ENCODE results near the gene USP24. TPM values are rescaled to one million over a fixed set of nuclear protein-coding genes. Genes with fewer than 3 reads are reported as not detected.
"Not testable (repeated sequence)": the region's sequence is repeated elsewhere in the genome, so short reads cannot be mapped to it uniquely, and the experiment has no call there.

Gene USP24
- total RNA-seq, 4 donors from 2014 or later: 14.9 to 66.1 (median 44.1) TPM

DNA sequence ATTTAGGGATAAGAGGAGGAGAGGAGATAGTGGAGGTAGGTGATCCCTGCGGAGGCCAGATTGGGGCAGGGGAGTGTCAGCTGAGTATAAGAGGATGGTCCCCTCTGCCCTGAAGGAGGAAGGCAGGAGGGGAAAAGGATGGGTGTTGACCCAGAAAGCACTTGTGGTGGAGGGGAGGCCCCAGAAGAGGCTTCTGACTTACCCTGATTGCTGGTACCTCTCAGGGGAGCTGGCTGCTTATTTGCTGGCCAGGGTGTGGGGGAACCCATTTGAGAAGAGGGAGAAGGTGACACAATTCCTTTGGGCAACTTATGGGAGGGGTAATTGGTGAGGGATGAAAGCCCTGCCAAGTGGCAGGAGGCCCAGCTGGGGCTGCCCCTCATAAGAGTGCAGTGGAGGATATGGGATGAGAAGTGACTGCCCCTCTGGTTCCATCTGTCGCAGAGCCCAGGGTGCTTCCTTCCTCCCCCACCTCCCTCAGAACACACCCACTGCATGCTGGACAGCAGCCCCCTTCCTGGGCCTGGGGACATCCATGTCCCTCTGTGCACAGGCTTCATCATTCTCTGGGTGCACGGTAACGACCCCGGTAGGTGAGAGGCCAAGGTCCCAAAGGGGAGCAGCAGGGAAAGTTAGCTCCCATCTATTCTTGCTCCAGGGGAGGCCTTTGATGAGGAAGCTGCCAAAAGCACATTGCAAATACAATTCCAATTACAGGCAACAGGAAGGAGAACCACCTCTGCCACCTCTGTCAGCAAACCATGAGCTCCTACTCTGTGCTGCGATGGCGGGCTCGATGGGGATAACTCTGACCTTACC lies 177.2 kb downstream of the USP24 start:
- no peak for DNase-seq
- Histone ChIP-seq H3K4me3 (no peak overlapping the region), H3K27ac (no peak overlapping the region), H3K4me1 (peaks cover 0 to 9% of the 10 kb centered on the region in 2 donors), H3K36me3 (no peaks in the 10 kb centered on the region), H3K9me3 (no peaks in the 10 kb centered on the region), H3K27me3 (peaks cover 0 to 20% of the 10 kb centered on the region in 2 donors)
- intact Hi-C loops (cut with DNase I; ENCODE audit: low total_unique reads): no loop called here
- TF ChIP-seq, protein P1, sequence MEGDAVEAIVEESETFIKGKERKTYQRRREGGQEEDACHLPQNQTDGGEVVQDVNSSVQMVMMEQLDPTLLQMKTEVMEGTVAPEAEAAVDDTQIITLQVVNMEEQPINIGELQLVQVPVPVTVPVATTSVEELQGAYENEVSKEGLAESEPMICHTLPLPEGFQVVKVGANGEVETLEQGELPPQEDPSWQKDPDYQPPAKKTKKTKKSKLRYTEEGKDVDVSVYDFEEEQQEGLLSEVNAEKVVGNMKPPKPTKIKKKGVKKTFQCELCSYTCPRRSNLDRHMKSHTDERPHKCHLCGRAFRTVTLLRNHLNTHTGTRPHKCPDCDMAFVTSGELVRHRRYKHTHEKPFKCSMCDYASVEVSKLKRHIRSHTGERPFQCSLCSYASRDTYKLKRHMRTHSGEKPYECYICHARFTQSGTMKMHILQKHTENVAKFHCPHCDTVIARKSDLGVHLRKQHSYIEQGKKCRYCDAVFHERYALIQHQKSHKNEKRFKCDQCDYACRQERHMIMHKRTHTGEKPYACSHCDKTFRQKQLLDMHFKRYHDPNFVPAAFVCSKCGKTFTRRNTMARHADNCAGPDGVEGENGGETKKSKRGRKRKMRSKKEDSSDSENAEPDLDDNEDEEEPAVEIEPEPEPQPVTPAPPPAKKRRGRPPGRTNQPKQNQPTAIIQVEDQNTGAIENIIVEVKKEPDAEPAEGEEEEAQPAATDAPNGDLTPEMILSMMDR (IDR thresholded peaks at IDR 0.05): no peak
- TF ChIP-seq POLR2A (IDR thresholded peaks at IDR 0.05): no peak

DNA sequence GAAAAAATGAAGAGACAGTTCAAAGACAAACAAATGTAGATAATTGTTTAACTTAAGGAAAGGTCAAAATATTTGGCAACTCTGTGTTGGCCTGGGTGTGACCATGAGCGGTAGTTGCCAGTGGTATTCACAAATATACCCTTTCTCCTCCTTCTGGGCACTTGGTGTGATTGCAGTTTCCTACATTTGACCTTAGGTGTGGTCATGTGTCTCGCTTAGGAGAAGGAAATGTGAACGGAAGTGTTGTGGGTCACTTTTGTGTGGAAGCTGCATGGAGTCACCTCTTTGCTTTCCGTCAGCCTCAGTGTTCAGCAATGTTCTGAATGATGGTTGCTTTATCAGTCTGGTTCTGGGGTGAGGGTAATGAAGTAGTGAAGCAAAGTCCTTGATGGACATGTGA lies 179.3 kb downstream of the USP24 start:
- Histone ChIP-seq H3K27ac (no peak overlapping the region), H3K4me1 (peaks cover 0 to 9% of the 10 kb centered on the region in 2 donors), H3K27me3 (peaks cover 0 to 20% of the 10 kb centered on the region in 2 donors), H3K36me3 (no peaks in the 10 kb centered on the region), H3K9me3 (no peaks in the 10 kb centered on the region), H3K4me3 (no peak overlapping the region)
- TF ChIP-seq, protein P1 (IDR thresholded peaks at IDR 0.05): no peak
- no peak for TF ChIP-seq POLR2A (IDR thresholded peaks at IDR 0.05)
- intact Hi-C loops (cut with DNase I; ENCODE audit: low total_unique reads): no loop called here
- DNase-seq: no peak

DNA sequence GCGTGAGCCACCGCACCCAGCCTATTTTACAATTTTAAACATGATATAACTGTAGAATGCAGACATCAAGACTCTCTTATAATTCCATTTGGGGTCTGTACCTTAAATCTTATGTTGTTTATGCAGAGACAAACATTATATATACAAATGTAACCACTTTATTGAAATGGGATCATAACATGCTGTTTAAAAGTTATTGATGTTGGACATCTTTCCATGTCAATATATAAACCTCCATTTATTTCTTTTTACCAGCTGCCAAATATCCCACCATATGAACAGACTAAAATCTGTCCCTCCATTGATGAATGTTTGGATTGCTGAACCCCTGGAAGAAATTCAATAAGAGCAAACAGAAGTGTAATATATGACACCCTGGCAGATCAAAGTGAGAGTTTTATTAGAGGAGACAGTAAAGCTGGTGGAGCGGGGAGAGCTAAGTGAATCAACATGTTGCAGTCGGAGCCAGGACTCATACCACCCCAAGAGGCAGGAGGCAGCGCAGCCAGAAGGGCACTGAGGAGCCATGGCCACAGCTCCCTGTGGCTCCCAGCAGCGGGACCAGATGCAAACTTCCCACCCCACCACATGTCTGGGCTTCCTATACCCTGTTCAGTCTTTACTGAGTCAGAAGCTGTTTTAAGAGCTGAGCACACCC lies 180.6 kb downstream of the USP24 start:
- peaks cover 0 to 13% of the 10 kb centered on the region in 2 donors for H3K27me3 ChIP-seq
- no peak overlapping the region for H3K4me3 ChIP-seq
- DNase-seq: no peak
- TF ChIP-seq, protein P1 (IDR thresholded peaks at IDR 0.05): no peak
- TF ChIP-seq POLR2A (IDR thresholded peaks at IDR 0.05): no peak
- no peaks in the 10 kb centered on the region for H3K9me3 ChIP-seq
- intact Hi-C loops (cut with DNase I; ENCODE audit: low total_unique reads): no loop called here
- peaks cover 0 to 4% of the 10 kb centered on the region in 2 donors for H3K4me1 ChIP-seq
- no peak overlapping the region for H3K27ac ChIP-seq
- H3K36me3 ChIP-seq: no peaks in the 10 kb centered on the region

DNA sequence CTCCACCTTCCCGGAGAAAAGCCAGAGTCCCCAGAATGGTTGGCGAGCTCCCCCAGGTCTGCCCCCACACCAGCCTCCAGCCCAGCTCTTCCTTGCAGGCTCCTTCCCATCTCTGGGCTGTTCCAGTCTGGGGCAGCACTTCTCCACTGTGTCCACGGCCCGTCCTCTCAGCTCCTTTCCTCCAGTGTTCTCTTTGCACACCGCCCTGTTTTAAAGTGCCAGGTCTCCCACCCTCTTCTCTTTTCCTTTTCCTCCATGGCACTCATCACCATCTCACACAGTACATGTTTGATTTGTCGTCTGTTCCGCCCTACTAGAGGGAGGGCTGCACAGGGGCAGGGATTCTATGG lies 181.9 kb downstream of the USP24 start:
- Histone ChIP-seq H3K9me3 (no peaks in the 10 kb centered on the region), H3K36me3 (no peaks in the 10 kb centered on the region), H3K4me3 (no peak overlapping the region), H3K4me1 (no peaks in the 10 kb centered on the region), H3K27me3 (peaks cover 0 to 13% of the 10 kb centered on the region in 2 donors), H3K27ac (no peak overlapping the region)
- TF ChIP-seq, protein P1 (IDR thresholded peaks at IDR 0.05): no peak
- no peak for TF ChIP-seq POLR2A (IDR thresholded peaks at IDR 0.05)
- no peak for DNase-seq
- intact Hi-C loops (cut with DNase I; ENCODE audit: low total_unique reads): no loop called here

DNA sequence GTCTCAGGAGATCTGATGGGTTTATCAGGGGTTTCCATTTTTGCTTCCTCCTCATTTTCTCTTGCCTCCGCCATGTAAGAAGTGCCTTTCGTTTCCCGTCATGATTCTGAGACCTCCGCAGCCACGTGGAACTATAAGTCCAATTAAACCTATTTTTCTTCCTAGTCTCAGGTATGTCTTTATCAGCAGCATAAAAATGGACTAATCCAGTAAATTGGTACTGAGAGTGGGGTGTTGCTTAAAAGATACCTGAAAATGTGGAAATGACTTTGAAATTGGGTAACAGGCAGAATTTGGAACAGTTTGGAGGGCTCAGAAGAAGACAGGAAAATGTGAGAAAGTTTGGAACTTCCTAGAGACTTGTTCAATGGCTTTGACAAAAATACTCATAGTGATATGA lies 184.1 kb downstream of the USP24 start:
- intact Hi-C loops (cut with DNase I; ENCODE audit: low total_unique reads); H3K4me3 ChIP-seq; H3K9me3 ChIP-seq: not testable (repeated sequence)

DNA sequence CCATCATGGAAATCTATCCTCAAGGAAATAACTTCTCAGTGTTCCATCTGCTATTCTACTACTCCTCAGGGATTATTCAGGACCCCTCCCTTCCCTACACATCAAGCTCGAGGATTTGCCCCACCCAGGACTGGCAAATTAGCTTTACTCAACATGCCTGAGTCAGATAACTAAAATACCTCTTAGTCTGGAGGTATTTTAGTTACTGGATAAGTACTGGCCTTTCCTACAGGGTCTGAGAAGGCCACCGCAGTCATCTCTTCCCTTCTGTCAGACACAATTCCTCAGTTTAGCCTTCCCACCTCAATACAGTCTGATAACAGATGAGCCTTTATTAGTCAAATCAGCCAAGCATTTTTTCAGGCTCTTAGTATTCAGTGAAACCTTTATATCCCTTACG lies 188.5 kb downstream of the USP24 start:
- H3K27me3 ChIP-seq; H3K27ac ChIP-seq; DNase-seq; H3K4me3 ChIP-seq; H3K4me1 ChIP-seq; H3K36me3 ChIP-seq; intact Hi-C loops (cut with DNase I; ENCODE audit: low total_unique reads); H3K9me3 ChIP-seq: not testable (repeated sequence)

More for the DNA sequence above, 184.1 kb downstream of the USP24 start:
- not testable (repeated sequence) for H3K4me1 ChIP-seq, H3K27me3 ChIP-seq, DNase-seq, H3K27ac ChIP-seq, H3K36me3 ChIP-seq

DNA sequence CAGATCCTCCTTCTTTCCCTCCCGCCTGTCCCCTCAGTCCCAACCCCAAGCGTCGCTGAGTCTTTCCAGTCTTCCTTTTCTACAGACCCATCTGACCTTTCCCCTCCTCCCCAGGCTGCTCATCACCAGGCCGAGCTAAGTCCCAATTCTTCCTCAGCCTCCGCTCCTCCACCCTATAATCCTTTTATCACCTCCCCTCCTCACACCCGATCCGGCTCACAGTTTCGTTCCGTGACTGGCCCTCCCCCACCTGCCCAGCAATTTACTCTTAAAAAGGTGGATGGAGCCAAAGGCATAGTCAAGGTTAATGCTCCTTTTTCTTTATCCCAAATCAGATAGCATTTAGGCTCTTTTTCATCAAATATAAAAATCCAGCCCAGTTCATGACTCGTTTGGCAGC lies 191.0 kb downstream of the USP24 start:
- H3K36me3 ChIP-seq; intact Hi-C loops (cut with DNase I; ENCODE audit: low total_unique reads); H3K27ac ChIP-seq; H3K4me1 ChIP-seq; DNase-seq; H3K9me3 ChIP-seq; H3K27me3 ChIP-seq; H3K4me3 ChIP-seq: not testable (repeated sequence)

All from uterus (tissue), 4 donors.